Medulla oblongata (tissue), 1 donor: ENCODE data around the gene RALGAPA1.

Source experiments
- DNase-seq: peaks from one replicate; pipeline ENCODE4 v3.0.0-alpha.2; 2015; ENCODE audit errors: extremely low spot score

RALGAPA1 gene

GRCh38 chr14:35549551-35549950, 259.5 kb downstream of the RALGAPA1 start:
- no peak for DNase-seq

DNA sequence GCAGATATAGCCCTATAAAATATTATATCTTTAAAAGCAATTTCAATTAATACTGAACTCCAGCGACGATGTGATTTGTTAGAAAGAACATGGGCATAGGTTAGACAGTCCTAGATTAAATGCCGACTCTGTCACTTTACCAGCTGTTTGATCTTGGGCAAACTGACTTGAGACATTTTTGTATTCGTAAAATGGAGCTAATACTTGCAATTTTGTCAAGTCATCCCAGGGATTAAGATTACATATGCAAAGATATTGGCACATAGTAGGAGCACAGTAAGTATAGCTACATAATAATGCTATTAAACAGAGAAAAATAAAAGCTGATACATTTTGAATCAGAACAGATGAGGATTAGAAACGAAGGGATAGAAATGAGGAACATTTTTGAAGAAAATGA, 266.1 kb downstream of the RALGAPA1 start:
- DNase-seq: no peak

- no peak for DNase-seq
These were observed 269.1 kb downstream of the RALGAPA1 start for GRCh38 chr14:35539969-35540368.

DNA sequence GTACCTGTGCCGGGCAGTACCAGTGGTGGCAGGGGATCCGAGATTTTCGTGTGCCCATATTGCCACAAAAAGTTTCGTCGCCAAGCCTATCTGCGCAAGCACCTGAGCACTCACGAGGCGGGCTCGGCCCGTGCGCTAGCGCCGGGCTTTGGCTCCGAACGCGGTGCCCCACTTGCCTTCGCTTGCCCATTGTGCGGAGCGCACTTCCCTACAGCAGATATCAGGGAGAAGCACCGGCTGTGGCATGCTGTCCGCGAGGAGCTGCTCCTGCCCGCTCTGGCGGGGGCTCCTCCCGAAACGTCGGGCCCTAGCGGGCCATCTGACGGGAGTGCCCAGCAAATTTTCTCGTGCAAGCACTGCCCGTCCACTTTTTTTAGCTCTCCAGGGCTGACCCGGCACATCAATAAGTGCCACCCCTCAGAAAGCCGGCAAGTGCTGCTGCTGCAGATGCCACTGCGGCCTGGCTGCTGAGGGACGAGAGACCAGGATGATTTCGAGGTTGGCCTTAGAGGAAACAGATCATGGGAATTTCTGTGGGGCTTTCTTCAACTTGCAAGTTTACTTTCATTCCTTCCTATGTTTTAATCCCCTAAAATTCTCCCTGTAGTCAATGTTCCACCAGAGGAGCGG, 273.5 kb downstream of the RALGAPA1 start:
- no peak for DNase-seq

- DNase-seq: peak; percentile 41
These were observed 274.1 kb downstream of the RALGAPA1 start for GRCh38 chr14:35534873-35535482.

DNA sequence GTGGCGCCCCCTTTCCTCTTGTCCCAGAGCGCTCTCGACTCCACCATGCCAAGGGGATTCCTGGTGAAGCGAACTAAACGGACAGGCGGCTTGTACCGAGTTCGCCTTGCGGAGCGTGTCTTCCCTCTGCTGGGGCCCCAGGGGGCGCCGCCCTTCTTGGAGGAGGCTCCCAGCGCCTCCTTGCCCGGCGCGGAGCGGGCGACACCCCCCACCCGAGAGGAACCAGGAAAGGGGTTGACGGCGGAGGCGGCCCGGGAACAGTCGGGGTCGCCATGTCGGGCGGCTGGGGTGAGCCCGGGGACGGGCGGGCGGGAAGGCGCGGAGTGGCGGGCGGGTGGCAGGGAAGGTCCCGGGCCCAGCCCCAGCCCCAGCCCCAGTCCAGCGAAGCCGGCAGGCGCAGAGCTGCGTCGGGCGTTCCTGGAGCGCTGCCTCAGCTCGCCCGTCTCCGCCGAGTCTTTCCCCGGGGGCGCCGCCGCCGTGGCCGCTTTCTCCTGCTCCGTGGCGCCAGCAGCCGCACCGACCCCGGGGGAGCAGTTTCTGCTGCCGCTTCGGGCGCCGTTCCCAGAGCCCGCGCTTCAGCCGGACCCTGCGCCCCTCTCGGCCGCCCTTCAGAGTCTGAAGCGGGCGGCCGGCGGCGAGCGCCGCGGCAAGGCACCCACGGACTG, 274.8 kb downstream of the RALGAPA1 start:
- DNase-seq: no peak

DNA sequence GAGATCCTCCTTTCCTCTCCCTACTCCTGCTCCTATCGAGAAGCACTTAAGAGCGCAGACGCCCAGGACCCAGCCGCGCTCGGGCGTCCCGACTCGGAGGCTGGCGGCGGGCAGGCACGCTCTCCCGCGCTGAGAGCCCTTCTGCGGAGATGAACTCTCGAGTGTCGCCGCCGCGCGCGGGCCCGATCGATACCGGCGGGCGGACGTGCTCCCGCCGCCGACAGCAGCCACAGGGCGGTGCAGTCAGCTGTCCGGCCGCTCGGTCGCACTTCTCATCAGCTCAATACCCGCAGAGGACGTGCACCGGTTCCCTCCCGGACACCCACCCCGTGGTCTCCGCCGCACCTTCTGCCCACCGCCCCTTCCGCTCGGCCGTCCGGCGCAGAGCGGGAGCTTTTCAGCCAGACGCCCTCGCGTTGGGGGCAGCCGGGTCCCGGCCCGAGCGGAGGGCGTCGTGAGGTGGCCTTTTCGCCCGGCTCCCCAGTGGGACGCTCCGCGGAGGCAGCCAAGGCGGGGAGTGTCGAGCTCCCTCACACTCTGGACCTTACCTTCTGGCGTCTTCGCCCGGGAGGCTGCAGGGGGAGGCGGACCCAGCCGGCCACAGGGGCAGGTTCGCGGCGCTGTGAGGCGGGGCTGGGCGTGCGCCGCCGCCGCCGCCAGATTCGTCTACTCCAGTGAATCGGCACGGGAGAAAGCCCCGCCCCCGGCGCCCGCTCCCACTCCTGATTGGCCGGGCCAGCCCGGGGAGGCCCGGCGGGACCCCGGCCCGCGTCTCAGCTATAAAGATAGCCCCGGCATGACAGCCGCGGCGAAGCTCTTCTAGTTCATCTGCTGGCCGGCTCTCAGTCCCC, 275.5 kb downstream of the RALGAPA1 start, which contains the start of gene INSM2:
Gene INSM2 (plus strand): TSS at position 808 of the 851 bp plus-strand sequence. CDS start 89 bp downstream, outside the sequence.
- DNase-seq: no peak

DNA sequence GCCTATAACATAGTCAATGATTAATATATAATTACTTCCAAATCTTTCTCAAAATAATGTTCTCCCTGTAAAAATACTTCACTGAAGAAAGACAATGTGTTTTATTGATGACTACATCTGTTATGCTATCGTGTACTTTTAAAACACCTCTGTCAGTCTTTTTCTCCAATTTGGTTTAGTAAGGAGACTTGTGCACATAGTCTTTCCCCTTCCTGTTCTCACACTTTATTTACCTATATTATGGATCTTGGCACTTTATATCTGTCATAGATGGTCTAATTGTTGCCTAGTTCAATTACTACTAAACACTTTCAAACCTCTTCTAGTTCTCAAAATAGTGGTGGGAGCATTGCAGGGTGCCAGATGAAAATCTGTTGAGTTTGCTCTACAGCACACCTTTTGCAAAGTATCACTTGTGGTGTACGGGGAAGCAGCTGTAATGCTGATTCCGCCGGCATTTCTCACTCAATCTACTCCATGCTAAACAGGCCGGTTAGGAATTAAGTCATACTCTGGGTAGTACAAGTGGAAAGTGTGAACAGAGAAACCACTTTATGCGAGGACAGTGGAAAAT, 276.2 kb downstream of the RALGAPA1 start:
- no peak for DNase-seq

- no peak for DNase-seq
These were observed 276.9 kb downstream of the RALGAPA1 start for GRCh38 chr14:35531960-35532747.

DNA sequence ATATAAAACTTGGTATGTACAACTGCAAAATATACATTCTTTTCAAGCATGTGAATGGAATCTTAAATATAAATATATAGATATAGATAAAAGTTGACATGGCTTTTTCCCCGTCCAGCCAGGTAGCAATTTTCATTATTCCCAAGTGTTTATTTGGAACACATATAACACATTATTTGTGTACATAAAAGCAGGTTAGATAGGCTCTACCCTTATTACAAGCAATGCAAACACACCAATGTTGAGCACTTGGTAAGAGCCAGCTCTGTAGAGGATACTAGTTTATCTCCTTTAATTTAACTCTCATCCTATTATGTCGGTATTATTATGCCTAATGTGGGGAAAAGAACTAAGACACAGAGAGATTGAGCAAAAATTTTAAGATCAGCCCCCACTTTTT, 282.1 kb downstream of the RALGAPA1 start:
- no peak for DNase-seq

DNA sequence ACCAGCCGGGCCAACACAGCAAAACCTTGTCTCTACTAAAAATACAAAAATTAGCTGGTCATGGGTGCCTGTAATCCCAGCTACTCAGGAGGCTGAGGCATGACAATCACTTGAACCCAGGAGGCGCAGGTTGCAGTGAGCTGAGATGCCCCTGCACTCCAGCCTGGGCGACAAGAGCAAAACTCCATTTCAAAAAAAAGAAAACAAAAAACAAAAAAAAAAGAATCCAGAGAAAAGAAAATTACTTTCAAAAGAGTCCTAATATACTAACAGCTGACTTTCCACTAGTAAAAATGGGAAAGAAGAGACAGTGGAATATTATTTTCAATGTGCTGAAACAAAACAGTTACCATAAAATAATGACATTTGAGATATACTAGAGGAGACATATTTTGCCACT, 283.4 kb downstream of the RALGAPA1 start:
- DNase-seq: no peak

GRCh38 chr14:35519986-35520385, 289.1 kb downstream of the RALGAPA1 start:
- no peak for DNase-seq

- no peak for DNase-seq
These were observed 293.2 kb downstream of the RALGAPA1 start for GRCh38 chr14:35515916-35516315.

DNA sequence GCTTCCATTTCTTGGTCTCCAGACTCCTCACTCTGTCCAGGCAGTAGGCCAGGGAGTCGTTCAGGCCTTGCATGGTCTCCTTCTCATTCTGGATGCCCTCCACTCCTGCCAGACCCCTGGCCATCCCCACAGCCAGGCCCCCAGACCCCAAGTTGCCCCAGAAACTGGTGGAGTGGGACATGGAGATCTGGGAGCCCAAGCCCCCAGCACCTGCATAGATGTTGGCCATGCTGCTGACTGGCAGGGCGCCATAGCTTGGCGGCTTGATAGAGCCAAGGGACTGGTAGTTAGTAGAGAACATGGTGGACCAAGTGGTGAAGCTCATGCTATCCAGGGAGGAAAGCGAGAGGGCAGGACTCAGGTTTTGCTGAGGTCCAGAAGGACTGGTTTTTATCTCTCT, 296.3 kb downstream of the RALGAPA1 start:
- no peak for DNase-seq

- no peak for DNase-seq
These were observed 299.2 kb downstream of the RALGAPA1 start for GRCh38 chr14:35509846-35510245.

DNA sequence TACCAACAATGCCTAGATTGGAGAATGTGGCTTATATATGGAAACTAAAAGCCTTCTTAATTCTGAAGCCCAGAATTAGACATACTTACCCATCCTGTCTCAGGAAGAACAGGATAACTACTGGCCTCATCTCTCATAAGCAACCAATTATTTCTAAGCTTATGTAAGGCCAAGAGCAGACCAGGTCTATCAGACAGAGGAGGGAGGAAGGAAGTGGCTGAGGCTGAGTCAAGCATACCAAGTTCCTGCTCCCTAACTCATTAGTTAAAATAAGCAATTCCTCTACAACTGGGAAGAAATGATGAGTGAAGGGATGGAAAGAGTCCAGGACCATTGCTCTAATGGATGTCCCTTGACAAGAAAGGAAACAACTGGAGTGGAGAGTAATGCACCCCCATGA, 302.2 kb downstream of the RALGAPA1 start:
- DNase-seq: no peak

DNA sequence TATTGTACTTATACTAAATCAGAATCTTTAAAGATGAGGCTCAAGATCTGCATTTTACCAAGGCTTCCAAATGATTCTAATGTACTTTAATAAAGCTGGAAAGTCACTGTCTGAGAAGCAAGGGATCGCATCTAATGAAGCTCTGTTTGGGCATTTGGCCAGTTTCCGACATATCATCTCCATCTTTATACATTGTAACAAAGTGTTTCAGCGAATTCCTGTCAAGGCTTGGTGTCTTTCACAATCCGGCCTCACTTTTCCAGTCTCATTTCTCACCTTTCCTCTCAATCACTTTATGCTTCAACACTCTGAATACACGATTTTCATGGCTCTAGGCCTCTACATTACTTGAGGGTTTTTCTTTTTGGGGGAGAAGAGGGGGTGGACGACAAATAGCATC, 302.6 kb downstream of the RALGAPA1 start:
- DNase-seq: no peak

DNA sequence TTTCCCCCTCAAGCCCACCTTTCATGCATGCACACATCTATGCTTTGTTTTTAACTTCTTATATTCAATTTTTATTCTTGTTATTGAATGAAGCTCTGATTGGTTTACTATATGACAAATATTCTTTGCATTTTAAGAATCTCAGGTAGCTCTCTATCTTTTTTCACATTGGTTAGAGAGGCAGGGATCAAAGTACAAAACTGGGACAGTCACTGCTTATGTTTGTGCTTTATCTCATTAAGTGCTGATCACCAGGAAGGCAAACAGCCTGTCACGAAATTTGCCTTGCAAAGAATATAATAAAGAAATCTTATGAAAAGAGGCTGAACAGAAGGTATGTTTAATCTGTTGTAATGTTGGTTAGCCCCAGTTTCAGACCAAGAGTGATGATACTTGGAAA, 304.8 kb downstream of the RALGAPA1 start:
- no peak for DNase-seq

- DNase-seq: no peak
These were observed 305.4 kb downstream of the RALGAPA1 start for GRCh38 chr14:35503646-35504045.

GRCh38 chr14:35499180-35499579, 309.9 kb downstream of the RALGAPA1 start:
- DNase-seq: no peak

GRCh38 chr14:35495278-35495677, 313.8 kb downstream of the RALGAPA1 start:
- no peak for DNase-seq
